ENCODE data around the gene C15orf39.

C15orf39 gene

DNA sequence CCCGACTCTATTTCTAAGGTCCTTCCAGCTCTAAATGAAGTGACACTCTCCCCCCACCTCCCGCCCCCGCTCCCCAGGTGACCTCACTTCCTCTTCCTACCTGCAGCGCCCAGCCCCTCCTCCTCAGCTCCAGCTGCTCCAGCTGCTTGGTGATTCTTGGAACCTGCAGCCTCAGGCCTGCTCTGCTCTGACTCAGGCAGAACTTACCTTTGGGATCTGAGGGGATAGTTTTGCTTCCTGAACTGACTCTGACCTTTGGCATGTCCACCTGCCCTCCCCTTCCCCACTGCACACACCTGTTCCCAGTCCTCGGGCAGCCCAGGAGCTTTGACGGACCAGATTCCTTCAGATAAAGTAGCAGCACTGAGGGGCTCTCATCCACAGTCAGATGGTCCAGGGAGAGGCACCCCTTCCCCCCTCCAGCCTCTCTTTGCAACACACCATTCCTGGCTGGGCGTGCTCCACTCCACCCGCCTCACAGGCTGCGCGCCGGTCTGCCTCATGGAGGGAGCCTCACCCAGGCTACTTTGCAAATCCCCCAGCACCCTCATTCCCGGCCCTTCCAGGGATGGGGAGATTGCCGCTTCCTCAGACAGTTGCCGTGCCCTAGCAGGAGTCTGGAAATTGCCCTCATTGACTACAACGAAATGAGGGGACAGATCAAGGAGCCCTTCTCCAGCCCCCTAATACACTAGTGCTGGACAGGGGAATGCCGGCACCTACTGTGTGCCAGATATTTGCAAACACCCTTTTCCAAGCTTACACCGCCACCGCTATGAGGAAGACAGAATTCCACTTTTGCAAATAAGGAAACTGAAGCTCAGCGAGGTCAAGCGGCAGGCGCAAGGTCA lies 692 bp upstream of the C15orf39 start:
- H3K27ac ChIP-seq (ENCODE audit: low read length): peak overlapping the region; percentile 88
- H3K9me3 ChIP-seq (ENCODE audit: control insufficient read depth in 1 of 2, low read length in 2 of 2): no peaks in the 10 kb centered on the region
- no peaks in the 10 kb centered on the region for H3K27me3 ChIP-seq (ENCODE audit: low read depth, low read length)
- H3K36me3 ChIP-seq (ENCODE audit: control insufficient read depth in 1 of 2, insufficient read depth in 2 of 2, low read length in 2 of 2): peaks cover 1 to 2% of the 10 kb centered on the region in 2 donors
- H3K4me1 ChIP-seq (ENCODE audit: control insufficient read depth in 1 of 2, insufficient read depth in 2 of 2, low read length in 2 of 2): peaks cover 26 to 40% of the 10 kb centered on the region in 2 donors
- H3K4me3 ChIP-seq (ENCODE audit: low read depth in 1 of 2, low read length in 2 of 2): peak overlapping the region; percentile 81 to 84

DNA sequence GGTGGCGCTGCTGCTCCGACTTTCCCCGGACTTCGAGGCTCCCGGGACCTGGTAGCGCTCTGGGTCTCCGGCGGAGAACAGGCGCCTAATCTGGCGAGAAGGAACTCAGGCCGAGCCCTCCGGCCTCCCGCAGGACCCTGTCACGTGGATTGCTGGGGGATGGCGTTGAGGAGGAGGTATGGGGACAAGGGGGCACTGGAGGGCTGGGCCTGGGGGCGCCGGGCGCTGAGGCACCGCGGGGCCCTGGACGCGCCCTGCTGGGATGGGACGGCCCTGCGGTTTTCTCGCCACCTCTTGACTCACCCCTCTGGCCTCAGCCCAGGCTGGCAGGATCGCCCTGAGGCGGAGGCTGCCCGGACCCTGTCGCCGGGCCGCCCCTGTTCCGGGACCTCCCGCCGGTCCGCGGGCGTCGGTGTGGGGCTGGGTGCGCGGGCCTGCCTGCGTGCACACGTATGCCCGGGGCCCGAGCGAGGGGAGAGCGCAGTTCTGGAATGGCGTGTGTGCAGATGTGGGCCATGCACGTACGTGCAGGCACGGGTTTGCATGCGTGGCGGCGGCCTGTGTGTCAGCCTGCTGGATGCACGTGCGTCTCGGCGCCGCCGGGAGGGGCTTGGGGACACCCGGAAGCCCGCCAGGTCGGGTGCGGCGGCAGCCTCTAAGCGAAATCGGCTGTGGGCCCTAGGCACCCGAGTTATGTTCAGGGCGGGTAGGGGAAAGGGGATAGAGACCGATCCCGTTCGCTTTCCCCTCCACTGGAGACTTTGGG lies 752 bp downstream of the C15orf39 start:
- Histone ChIP-seq H3K27me3 (ENCODE audit: low read depth, low read length) (no peaks in the 10 kb centered on the region), H3K4me3 (ENCODE audit: low read depth in 1 of 2, low read length in 2 of 2) (peak overlapping the region; percentile 76 to 81), H3K4me1 (ENCODE audit: control insufficient read depth in 1 of 2, insufficient read depth in 2 of 2, low read length in 2 of 2) (peaks cover 26 to 38% of the 10 kb centered on the region in 2 donors), H3K27ac (ENCODE audit: low read length) (peak overlapping the region; percentile 85), H3K9me3 (ENCODE audit: control insufficient read depth in 1 of 2, low read length in 2 of 2) (no peaks in the 10 kb centered on the region), H3K36me3 (ENCODE audit: control insufficient read depth in 1 of 2, insufficient read depth in 2 of 2, low read length in 2 of 2) (peaks cover 12 to 15% of the 10 kb centered on the region in 2 donors)

GRCh38 chr15:75203017-75203907 lies 1.6 kb downstream of the C15orf39 start:
- Histone ChIP-seq H3K4me1 (ENCODE audit: control insufficient read depth in 1 of 2, insufficient read depth in 2 of 2, low read length in 2 of 2) (peaks cover 26 to 38% of the 10 kb centered on the region in 2 donors), H3K9me3 (ENCODE audit: control insufficient read depth in 1 of 2, low read length in 2 of 2) (no peaks in the 10 kb centered on the region), H3K4me3 (ENCODE audit: low read depth in 1 of 2, low read length in 2 of 2) (peak overlapping the region; percentile 76 to 81)

GRCh38 chr15:75203908-75204263 lies 2.2 kb downstream of the C15orf39 start:
- Histone ChIP-seq H3K27ac (ENCODE audit: low read length) (peak overlapping the region; percentile 85), H3K27me3 (ENCODE audit: low read depth, low read length) (no peaks in the 10 kb centered on the region), H3K4me3 (ENCODE audit: low read depth in 1 of 2, low read length in 2 of 2) (peak overlapping the region; percentile 76 to 81), H3K9me3 (ENCODE audit: control insufficient read depth in 1 of 2, low read length in 2 of 2) (no peaks in the 10 kb centered on the region), H3K36me3 (ENCODE audit: control insufficient read depth in 1 of 2, insufficient read depth in 2 of 2, low read length in 2 of 2) (peaks cover 26 to 29% of the 10 kb centered on the region in 2 donors), H3K4me1 (ENCODE audit: control insufficient read depth in 1 of 2, insufficient read depth in 2 of 2, low read length in 2 of 2) (peaks cover 26 to 32% of the 10 kb centered on the region in 2 donors)

More at GRCh38 chr15:75203017-75203907, 1.6 kb downstream of the C15orf39 start:
- Histone ChIP-seq H3K27me3 (ENCODE audit: low read depth, low read length) (no peaks in the 10 kb centered on the region), H3K36me3 (ENCODE audit: control insufficient read depth in 1 of 2, insufficient read depth in 2 of 2, low read length in 2 of 2) (peaks cover 21 to 23% of the 10 kb centered on the region in 2 donors), H3K27ac (ENCODE audit: low read length) (peak overlapping the region; percentile 85)

DNA sequence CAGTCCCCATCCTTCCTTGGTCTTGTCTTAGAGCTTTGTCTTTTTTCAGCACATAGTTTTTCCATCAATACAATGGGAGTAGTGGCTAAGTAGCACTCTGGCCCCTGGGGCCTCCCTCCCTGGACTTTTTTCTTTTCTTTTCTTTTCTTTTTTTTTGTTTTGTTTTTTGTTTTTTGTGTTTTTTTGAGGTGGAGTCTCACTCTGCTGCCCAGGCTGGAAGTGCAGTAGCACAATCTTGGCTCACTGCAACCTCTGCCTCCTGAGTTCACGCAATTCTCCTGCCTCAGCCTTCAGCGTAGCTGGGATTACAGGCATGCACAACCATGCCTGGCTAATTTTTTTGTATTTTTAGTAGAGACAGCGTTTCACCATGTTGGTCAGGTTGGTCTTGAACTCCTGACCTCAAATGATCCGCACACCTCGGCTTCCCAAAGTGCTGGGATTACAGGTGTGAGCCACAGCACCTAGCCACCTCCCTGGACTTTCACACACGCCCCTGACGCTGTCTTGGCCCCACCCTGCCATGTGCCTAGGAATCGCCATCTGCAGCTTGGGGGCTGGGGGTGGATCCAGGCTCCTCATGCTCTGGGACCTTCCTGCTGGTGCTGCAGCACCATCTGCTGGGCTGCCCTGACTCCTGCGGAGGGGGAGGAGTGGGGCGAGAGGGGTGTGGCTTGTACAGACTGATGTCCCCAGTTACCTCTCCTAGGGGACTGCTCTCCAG lies 2.8 kb downstream of the C15orf39 start:
- Histone ChIP-seq H3K9me3 (ENCODE audit: control insufficient read depth in 1 of 2, low read length in 2 of 2) (no peaks in the 10 kb centered on the region), H3K36me3 (ENCODE audit: control insufficient read depth in 1 of 2, insufficient read depth in 2 of 2, low read length in 2 of 2) (peaks cover 29 to 32% of the 10 kb centered on the region in 2 donors), H3K27ac (ENCODE audit: low read length) (peak overlapping the region; percentile 85), H3K4me3 (ENCODE audit: low read depth in 1 of 2, low read length in 2 of 2) (peak overlapping the region; percentile 76 to 81), H3K4me1 (ENCODE audit: control insufficient read depth in 1 of 2, insufficient read depth in 2 of 2, low read length in 2 of 2) (peaks cover 26 to 31% of the 10 kb centered on the region in 2 donors), H3K27me3 (ENCODE audit: low read depth, low read length) (no peaks in the 10 kb centered on the region)

- no peaks in the 10 kb centered on the region for H3K9me3 ChIP-seq (ENCODE audit: control insufficient read depth in 1 of 2, low read length in 2 of 2)
- no peak overlapping the region for H3K4me3 ChIP-seq (ENCODE audit: low read depth in 1 of 2, low read length in 2 of 2)
- H3K4me1 ChIP-seq (ENCODE audit: control insufficient read depth in 1 of 2, insufficient read depth in 2 of 2, low read length in 2 of 2): peaks cover 26 to 31% of the 10 kb centered on the region in 2 donors
- no peak overlapping the region for H3K27ac ChIP-seq (ENCODE audit: low read length)
- peaks cover 34 to 38% of the 10 kb centered on the region in 2 donors for H3K36me3 ChIP-seq (ENCODE audit: control insufficient read depth in 1 of 2, insufficient read depth in 2 of 2, low read length in 2 of 2)
- H3K27me3 ChIP-seq (ENCODE audit: low read depth, low read length): no peaks in the 10 kb centered on the region
Observed at GRCh38 chr15:75205064-75205395, 3.3 kb downstream of the C15orf39 start.

GRCh38 chr15:75206006-75206405 lies 4.3 kb downstream of the C15orf39 start:
- no peak overlapping the region for H3K27ac ChIP-seq (ENCODE audit: low read length)
- no peaks in the 10 kb centered on the region for H3K9me3 ChIP-seq (ENCODE audit: control insufficient read depth in 1 of 2, low read length in 2 of 2)
- no peaks in the 10 kb centered on the region for H3K27me3 ChIP-seq (ENCODE audit: low read depth, low read length)
- peaks cover 19 to 21% of the 10 kb centered on the region in 2 donors for H3K4me1 ChIP-seq (ENCODE audit: control insufficient read depth in 1 of 2, insufficient read depth in 2 of 2, low read length in 2 of 2)
- peaks cover 44% of the 10 kb centered on the region in 2 donors for H3K36me3 ChIP-seq (ENCODE audit: control insufficient read depth in 1 of 2, insufficient read depth in 2 of 2, low read length in 2 of 2)
- H3K4me3 ChIP-seq (ENCODE audit: low read depth in 1 of 2, low read length in 2 of 2): no peak overlapping the region

DNA sequence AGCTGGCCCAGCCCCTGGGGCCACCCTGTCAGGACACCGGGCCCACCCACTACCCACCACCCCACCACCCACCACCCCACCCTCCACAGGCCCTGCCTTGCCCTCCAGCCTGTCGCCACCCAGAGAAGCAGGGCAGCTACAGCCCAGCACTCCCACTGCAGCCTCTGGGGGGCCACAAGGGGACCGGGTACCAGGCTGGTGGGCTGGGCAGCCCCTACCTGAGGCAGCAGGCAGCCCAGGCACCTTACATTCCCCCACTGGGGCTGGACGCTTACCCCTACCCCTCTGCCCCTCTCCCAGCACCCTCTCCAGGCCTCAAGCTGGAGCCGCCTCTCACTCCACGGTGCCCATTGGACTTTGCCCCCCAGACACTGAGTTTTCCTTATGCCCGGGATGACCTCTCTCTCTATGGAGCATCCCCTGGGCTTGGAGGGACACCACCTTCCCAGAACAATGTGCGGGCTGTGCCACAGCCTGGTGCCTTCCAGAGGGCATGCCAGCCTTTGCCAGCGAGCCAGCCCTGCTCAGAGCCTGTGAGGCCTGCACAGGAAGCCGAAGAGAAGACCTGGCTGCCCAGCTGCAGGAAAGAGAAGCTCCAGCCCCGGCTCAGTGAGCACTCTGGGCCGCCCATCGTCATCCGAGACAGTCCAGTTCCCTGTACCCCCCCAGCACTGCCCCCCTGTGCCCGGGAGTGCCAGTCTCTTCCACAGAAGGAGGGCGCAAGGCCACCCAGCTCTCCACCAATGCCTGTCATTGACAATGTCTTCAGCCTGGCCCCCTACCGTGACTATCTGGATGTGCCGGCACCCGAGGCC lies 5.3 kb downstream of the C15orf39 start:
- Histone ChIP-seq H3K27me3 (ENCODE audit: low read depth, low read length) (no peaks in the 10 kb centered on the region), H3K36me3 (ENCODE audit: control insufficient read depth in 1 of 2, insufficient read depth in 2 of 2, low read length in 2 of 2) (peaks cover 54% of the 10 kb centered on the region in 2 donors), H3K4me1 (ENCODE audit: control insufficient read depth in 1 of 2, insufficient read depth in 2 of 2, low read length in 2 of 2) (peaks cover 16 to 19% of the 10 kb centered on the region in 2 donors), H3K27ac (ENCODE audit: low read length) (no peak overlapping the region), H3K4me3 (ENCODE audit: low read depth in 1 of 2, low read length in 2 of 2) (no peak overlapping the region), H3K9me3 (ENCODE audit: control insufficient read depth in 1 of 2, low read length in 2 of 2) (no peaks in the 10 kb centered on the region)

DNA sequence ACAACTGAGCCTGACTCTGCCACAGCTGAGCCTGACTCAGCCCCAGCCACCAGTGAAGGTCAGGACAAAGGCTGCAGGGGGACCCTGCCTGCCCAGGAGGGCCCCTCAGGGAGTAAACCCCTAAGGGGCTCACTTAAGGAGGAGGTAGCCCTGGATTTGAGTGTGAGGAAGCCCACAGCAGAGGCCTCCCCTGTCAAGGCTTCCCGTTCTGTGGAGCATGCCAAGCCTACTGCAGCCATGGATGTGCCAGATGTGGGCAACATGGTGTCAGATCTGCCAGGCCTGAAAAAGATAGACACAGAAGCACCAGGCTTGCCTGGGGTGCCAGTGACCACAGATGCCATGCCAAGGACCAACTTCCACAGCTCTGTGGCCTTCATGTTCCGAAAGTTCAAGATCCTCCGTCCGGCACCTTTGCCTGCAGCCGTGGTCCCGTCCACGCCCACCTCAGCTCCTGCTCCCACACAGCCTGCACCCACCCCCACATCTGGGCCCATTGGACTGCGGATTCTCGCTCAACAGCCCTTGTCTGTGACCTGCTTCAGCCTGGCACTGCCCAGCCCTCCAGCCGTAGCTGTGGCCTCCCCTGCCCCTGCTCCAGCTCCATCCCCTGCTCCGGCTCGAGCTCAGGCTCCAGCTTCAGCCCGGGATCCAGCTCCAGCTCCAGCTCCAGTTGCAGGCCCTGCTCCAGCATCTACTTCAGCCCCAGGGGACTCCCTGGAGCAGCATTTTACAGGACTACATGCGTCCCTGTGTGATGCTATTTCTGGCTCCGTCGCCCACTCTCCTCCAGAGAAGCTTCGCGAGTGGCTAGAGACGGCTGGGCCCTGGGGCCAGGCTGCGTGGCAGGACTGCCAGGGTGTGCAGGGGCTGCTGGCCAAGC lies 6.2 kb downstream of the C15orf39 start:
- Histone ChIP-seq H3K36me3 (ENCODE audit: control insufficient read depth in 1 of 2, insufficient read depth in 2 of 2, low read length in 2 of 2) (peaks cover 58 to 62% of the 10 kb centered on the region in 2 donors), H3K27me3 (ENCODE audit: low read depth, low read length) (no peaks in the 10 kb centered on the region), H3K4me3 (ENCODE audit: low read depth in 1 of 2, low read length in 2 of 2) (no peak overlapping the region), H3K9me3 (ENCODE audit: control insufficient read depth in 1 of 2, low read length in 2 of 2) (no peaks in the 10 kb centered on the region), H3K27ac (ENCODE audit: low read length) (no peak overlapping the region), H3K4me1 (ENCODE audit: control insufficient read depth in 1 of 2, insufficient read depth in 2 of 2, low read length in 2 of 2) (peaks cover 16 to 19% of the 10 kb centered on the region in 2 donors)

All from muscle layer of duodenum (tissue), 2 donors.